GM12891 (cell line): ENCODE data around the gene ZNF24.

ENCODE experiments used
- DNase-seq: peaks from one replicate; pipeline ENCODE4 v3.0.0; 2011; ENCODE audit warnings: low spot score; ENCODE audit not compliant: insufficient read length
- FAIRE-seq: peaks from 2 replicates; lab custom pipeline; 2011; peaks lifted over from hg19 to GRCh38; lab: Jason Lieb, UNC
- PAX5 ChIP-seq: IDR thresholded peaks from 2 replicates; pipeline ENCODE4 v1.6.1; 2011; ENCODE audit warnings: low read length, moderate library complexity, mild to moderate bottlenecking; ENCODE audit not compliant: insufficient read depth, severe bottlenecking
- POLR2A ChIP-seq: IDR thresholded peaks from 2 replicates; pipeline ENCODE4 v1.6.1; 2011; ENCODE audit warnings: low read depth, low read length, control low read depth
- POLR2AphosphoS5 ChIP-seq: IDR thresholded peaks from 2 replicates; pipeline ENCODE4 v1.6.1; 2011; ENCODE audit warnings: low read depth, low read length, control low read depth
- POU2F2 ChIP-seq: IDR thresholded peaks from 2 replicates; pipeline ENCODE4 v1.6.1; 2011; ENCODE audit warnings: low read depth, mild to moderate bottlenecking, control low read depth, low read length, moderate library complexity
- SPI1 ChIP-seq: IDR thresholded peaks from 2 replicates; pipeline ENCODE4 v1.6.1; 2011; ENCODE audit warnings: low read depth, low read length, control low read depth
- TAF1 ChIP-seq: IDR thresholded peaks from 2 replicates; pipeline ENCODE4 v1.6.1; 2011; ENCODE audit warnings: low read depth, low read length, control low read depth

ZNF24 gene

DNA sequence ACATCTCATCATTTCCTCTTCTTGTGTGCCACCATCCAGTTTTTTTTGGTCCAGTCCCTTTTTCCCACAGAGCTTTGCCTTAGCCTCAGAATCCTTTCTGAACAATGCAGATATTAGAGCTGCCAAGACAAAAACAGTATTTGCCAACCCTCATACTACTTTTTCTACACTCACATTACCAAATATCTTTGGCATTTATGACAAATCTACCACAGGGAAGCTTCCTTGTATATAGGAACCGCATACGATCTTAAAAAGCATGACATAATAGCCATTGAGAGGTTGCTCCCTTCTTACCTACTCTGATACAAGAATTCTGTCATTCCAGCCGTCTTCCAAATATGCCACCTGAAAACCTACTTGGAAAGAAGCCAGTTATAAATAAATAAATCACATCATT, 9.4 kb downstream of the ZNF24 start:
- no peak for DNase-seq
- TF ChIP-seq TAF1 (no peak), PAX5 (no peak), POLR2AphosphoS5 (no peak), SPI1 (no peak), POLR2A (no peak), POU2F2 (no peak)
- no peak for FAIRE-seq

DNA sequence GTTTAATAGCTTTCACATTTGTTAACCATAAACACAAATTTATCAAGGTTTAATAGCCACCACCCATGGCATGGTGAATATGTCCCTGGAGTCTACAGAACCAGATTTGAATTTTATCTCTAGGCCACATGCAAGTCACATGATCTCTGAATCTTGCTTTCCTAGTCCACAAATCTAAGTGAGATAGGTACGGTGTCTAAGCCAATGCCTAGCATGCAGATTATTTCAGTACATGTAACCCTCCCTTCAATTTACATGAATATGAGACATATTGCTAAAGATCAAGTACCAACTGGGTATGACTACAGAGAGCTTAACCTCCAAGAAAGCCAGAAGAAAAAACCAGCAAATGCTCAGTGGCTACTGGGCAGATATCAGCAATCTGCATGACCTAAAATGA, 10.0 kb downstream of the ZNF24 start:
- TF ChIP-seq POLR2A (peak; percentile 54; the same call in 1 of the 2 replicates), TAF1 (no peak), SPI1 (no peak), POLR2AphosphoS5 (no peak; the same call in 1 of the 2 replicates), PAX5 (no peak), POU2F2 (no peak)
- FAIRE-seq (no peak), DNase-seq (no peak)

DNA sequence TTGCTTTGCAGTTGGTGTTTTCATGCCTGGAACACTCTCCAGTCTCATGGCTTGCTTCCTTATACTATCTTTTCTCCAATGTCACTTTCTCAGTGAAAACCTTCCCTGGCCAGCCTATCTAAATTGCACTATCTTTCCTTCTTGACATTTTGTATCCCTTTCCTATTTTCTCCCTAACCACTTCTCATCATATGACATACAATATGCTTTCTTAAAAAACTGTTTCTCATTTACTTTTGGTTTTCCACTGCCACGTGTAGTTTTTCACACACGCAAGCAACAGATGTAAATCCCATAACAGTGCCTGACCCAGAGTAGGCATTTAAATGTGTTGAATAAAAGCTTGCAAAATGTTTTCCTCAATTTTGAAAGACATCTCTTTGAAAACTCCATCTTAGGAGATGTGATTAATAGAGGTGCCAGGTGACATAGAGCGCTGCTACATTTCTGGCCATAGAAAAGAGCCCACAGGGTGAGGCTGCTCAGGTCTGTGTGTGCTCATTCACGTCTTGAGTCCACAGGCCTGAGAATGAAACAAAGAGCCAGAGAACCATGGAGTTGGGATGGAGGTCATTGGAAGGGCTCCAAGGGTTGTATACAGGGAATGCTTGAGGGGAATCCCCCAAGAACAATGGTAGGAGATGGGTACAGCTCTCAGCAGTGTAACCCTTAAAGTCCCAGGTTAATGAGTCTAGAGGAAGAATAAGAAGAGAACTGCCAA, 12.7 kb downstream of the ZNF24 start:
- FAIRE-seq (no peak), DNase-seq (no peak)
- TF ChIP-seq PAX5 (no peak), SPI1 (no peak), POLR2A (no peak), POLR2AphosphoS5 (no peak), POU2F2 (no peak), TAF1 (no peak)

DNA sequence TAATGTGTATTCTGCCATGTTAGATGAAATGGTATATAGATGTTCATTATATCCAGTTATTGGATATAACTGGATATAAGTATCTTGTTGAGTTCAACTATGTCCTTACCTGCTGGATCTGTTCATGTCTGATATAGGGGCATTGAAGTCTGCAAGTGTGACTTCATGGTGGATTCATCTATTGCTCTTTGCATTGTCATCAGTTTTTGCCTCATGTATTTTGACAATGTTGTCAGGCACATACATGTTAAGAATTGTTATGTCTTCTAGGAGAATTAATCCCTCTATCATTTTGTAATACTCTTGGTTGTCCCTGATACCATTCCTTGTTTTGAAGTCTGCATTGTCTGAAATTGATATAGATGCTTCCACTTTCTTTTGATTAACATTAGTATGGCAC, 15.4 kb downstream of the ZNF24 start:
- FAIRE-seq (no peak), DNase-seq (no peak)
- TF ChIP-seq POLR2AphosphoS5: no peak
- no peak for TF ChIP-seq POLR2A
- no peak for TF ChIP-seq TAF1

DNA sequence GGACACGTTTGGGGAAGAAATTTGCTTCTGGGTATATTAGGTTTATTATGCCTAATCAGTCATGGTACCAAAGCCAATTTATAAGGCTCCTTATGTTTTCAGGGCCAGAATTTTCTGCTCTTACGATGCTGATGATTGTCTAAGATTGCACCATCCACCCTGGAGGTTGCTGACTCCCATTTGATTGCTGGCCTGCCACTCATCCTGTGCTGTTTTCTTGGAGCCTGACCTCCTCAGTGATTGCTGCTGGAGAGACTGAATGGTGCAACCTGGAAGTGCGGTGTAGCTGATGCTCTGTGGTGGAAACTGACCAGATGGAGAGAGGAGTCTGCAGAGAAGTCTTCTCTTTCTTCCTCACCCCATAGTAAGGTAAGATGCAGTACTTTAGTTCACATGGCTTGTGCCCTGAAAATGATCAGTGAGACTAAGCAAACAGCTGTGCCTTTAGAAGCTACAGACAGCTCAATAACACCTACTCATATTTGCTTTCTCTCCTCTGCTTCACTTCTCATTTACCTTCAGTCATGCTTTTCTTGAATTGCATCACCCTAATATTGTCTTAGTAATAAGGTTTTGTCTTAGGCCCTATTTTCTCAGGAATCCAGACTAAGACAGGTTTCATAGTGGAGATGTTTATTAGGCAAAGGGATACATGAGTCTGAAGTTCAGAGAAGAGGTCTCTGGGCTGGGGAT, 17.4 kb downstream of the ZNF24 start:
- no peak for DNase-seq
- TF ChIP-seq POU2F2 (no peak), PAX5 (no peak), POLR2A (no peak), POLR2AphosphoS5 (no peak), SPI1 (no peak), TAF1 (no peak)
- FAIRE-seq: no peak

DNA sequence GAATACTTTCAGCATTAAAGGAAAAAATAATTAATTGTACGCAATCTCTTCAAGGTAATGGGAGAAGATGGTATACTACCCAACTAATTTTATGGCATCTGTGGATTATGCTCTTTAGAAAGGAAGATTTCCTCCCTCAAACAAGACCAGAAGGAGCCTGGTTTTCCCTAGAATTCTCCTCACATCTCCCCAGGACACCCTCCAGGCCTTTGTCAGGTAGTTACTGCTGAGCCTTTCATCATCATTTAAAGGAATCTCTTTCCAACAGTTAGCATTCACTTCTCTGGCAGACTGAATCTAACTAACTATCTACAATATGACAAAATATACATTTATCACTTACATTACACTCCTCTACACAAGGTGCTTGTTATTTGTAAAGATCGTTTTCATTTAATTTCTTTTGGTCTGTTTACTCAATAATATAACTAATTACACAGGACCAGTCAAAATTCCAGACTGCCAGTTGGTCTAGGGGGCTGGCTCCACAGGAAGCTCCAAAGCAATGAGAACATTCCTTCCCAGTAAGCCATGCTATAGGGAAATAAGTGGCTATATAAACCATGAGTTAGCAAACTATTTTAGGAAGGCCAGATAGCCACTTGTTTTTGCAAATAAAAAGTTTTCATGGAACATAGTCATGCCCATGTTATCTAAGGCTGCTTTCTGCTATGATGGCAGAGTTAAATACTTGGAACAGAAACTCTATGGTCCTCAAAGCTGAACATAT, 19.1 kb downstream of the ZNF24 start:
- DNase-seq: no peak
- no peak for FAIRE-seq
- TF ChIP-seq TAF1: no peak
- TF ChIP-seq SPI1: no peak
- no peak for TF ChIP-seq POLR2AphosphoS5
- no peak for TF ChIP-seq POU2F2
- TF ChIP-seq POLR2A: no peak
- no peak for TF ChIP-seq PAX5

DNA sequence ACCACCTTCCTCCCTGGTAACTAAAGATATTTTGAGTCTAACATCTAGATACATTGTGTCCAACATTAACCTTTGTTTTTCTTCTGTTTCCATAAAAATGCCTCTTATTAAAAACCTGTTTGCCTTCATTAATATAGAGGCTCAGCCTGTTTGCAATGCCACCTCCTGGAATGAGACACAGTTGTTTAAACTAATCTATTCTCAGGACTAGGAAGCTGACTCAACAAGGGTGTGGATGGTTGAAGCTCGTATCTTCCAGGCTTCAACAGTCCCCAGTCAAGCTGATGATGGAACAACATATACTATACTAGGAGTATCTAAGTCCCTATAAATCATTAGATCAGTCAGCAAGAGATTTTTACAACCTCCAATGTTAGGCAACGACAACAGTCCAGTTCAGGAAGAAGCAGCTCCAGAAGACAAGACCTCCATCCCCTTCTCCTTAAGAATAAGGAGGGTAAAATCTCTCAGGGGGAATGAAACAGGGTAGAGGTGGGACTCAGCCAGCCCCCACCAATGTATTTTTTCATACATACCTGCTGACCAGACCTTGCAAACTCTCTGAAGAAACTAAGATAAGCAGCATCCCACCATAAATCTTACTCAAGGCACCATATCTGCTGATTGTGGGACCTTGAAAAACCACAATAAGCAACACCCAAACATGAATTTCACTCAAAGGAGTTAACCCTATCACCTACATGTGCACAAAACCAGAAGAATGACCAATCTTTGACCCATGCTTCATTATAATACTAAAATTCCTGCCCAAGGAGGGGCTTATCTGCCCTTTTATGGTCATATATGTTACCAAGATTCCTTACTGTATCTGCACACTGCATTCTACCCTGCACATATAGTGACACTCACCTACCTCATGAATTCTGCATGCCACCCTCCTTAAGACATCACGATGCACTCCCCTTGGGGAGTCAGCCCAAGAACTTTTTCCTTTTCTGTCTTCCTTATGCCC, 21.4 kb downstream of the ZNF24 start:
- FAIRE-seq (no peak), DNase-seq (no peak)
- no peak for TF ChIP-seq PAX5
- TF ChIP-seq SPI1: no peak
- TF ChIP-seq POLR2A: no peak
- TF ChIP-seq POLR2AphosphoS5: no peak
- no peak for TF ChIP-seq TAF1
- no peak for TF ChIP-seq POU2F2

DNA sequence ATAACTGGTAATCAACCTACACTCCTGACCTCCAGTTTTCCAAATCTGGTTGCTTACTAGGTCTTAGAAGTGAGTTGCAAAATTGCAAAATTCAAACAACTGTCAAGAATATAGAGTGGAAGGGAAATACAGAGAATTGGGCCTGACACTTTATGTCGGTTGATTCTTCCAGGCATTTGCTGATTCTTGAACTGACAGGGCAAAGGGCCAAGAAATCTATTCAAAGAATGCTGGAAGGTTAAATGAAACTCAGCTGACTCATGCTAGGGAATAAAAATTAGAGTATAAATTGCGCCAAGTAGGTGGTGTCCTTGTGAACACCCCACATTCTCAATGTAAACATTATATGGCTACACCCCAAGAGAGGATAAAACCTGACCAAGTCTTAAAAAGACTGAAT, 32.7 kb downstream of the ZNF24 start:
- FAIRE-seq (no peak), DNase-seq (no peak)
- TF ChIP-seq SPI1 (no peak), POU2F2 (no peak), TAF1 (no peak), PAX5 (no peak), POLR2AphosphoS5 (no peak)
